ENCODE data around the gene CAV2.

Gene CAV2

DNA sequence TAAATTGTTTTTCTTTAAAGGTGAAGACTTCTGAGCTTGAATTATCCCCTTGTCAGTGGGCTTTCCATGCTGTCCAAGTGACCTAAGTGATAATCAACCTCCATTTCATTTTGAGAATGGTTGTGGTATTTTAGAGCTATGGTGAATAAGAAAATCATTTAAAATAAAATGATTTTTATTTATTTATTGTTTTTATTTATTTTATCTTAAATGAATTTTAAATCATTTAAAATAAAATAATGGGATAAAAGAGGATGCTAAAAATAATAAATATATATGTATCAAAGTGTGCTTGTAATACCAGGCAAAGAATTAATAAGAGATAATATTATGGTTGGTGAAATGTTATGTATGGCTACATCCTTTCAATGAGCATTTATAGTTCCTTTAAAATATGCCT is 49.8 kb downstream of the CAV2 start:
- DNase-seq = no peak

DNA sequence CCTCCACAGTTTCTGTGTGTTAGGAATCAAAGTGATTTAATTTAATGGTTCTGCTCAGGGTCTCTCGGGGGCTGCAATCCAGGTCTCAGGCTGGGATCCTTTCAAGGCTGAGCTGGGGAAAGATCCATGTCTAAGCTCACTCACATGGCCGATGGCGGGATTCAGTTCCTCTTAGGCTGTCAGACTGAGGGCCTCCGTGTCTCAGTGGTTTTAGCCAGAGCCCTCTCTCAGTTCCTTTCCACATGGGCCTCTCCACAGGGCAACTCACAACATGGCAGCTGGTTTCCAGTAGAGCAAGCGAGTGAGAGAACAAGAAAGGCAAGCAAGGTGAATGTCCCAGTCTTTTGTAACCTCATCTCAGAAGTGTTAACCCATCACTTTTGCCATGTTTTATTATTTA is 52.2 kb downstream of the CAV2 start:
- DNase-seq = no peak

DNA sequence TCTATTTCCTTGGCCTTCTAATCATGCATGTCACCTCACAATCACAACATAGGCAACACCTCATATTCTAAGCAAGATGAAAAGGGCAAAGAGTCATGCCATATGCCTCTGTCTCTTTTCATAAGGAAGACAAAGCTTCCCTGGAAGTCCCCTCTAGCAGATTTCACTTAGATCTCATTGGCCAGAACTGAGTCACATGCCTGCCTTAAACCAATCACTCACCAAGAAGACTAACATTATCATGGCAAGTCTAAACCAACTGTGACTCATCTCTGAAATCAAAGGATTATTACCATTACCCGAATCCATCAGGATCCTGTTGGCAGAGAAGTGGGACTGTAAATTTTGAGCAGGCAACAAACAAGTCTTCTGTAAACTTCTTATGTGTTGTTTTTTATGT is 53.1 kb downstream of the CAV2 start:
- DNase-seq = no peak

DNA sequence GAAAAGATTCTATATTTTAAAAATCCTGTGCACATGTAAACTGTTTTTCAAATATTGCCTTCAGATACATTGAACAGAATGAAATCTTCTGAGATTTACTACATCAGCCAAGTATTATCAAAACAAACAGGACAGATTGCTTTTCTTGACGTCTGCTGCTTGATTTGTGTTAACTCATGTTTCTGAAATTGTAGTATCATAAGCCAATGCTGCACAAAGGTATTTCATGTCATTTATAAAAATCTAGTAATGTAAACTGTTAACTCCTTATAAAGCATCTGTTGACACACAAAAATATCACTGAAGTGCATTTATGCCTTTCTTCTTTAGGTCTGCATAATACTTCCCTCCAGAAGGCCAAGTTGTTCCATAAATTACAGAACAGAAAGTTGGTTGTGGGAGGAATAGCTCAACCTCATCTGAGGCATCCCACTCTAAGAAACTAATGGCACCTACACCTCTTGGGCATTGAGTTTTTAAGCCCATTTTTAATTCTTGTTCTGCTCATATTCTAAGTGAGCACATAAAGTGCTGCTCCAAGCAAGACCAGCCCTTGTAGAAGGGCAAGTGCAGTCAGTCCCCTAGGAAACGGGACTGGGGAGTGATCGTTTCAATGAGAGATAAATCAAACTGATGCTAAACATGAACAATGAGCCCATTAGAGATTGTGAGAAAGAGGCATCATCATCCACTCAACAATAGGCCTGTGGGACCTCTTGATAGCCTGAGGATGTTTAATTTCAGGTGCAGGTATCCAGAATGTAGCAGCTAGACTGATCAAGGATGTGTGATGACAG is 53.8 kb downstream of the CAV2 start:
- no peak for DNase-seq

DNA sequence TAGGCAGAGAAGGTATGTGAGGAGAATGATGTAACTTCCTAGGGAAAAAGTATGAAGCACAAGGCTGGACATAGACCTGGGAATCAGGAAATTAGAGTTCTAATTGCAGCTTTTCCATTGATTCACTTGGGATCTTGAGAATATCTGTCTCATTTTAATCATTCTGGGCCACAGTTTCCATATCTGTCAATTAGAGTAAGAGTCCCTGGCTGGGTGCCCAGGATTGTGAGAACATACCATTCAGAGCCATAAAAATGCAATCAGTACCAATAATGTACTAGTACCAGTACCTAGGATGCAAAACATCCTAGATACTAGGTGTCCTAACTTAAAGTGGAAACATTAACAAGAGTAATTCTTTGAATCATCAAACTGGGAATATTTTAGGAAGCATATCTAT is 54.9 kb downstream of the CAV2 start:
- DNase-seq = no peak

DNA sequence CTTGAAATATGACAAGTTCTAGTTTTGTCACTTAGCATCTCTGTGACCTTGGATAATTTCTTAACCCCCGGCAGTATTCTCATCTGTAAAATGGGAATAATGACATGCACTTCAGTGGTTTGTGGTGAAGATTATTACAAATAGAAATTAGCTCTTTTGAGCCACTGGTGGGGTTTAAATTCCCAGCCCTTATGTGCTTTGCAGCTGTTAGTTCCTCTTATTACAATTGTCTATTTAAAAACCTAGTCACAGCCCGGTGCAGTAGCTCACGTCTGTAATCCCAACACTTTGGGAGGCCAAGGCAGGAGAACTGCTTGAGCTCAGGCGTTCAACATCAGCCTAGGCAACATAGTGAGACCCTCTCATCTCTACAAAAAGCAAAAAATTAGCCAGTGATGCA is 55.4 kb downstream of the CAV2 start:
- DNase-seq = no peak

DNA sequence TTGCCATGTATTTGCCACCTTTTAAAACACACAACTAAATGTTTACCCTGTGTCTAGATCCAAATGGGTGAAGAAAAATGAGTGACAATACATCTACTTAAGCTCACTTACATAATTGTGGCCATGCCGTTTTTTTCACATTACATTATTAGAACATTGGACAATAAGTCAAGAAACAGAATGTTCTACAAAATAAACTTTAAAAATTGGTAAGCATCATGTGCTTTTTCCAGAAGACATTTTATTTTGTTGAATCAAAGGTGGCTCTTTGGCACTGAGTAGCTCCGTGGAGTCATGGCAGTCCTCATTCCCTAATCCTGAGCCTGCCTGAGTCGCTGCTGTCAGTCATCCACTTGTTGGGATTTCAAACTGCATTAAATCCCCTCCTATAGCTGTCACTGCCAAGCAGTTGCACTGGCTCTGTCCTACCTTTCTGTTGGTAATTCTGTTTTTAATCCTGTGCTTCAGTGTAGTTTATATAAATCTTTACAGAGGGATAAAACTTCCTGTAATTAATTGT is 57.6 kb downstream of the CAV2 start:
- DNase-seq = no peak

DNA sequence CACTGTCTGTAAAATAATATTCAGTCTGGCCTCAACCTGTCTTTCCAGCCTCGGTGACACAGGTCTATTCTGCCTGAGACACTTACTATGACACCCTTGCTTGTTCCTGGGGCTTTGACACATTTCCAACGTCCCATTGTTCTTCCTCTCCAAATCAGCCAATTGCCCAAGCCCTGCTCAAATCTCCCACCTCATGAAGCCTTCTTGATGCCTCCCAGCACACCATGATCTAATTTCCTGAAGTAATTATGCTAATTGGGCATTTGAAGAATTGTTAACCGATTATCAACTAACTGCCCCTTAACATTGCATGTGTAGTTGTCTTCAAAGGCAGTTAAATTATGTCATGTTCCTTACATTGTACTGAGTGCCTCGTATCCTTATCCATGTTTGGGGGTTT is 58.4 kb downstream of the CAV2 start:
- DNase-seq = no peak

Measured in NCI-H1417 treated with DMSO at 0.1 percent for 48 hours (cell line).